ENCODE measurements around the gene IL1RAPL1.

GRCh38 chrX:29447867-29448266, 860.6 kb downstream of the IL1RAPL1 start:
- TF ChIP-seq CTCF (IDR thresholded peaks at IDR 0.05; ENCODE audit: insufficient read depth, low read length, poor library complexity, severe bottlenecking) (no peak), EZH2phosphoT487 (conservative IDR thresholded peaks at IDR 0.05; ENCODE audit: low read length) (no peak)
